ENCODE results near the gene ATE1.

- no peak for TF ChIP-seq EP300 (IDR thresholded peaks at IDR 0.05)
- no peak for TF ChIP-seq POLR2A (IDR thresholded peaks at IDR 0.05)
- TF ChIP-seq, protein P1, sequence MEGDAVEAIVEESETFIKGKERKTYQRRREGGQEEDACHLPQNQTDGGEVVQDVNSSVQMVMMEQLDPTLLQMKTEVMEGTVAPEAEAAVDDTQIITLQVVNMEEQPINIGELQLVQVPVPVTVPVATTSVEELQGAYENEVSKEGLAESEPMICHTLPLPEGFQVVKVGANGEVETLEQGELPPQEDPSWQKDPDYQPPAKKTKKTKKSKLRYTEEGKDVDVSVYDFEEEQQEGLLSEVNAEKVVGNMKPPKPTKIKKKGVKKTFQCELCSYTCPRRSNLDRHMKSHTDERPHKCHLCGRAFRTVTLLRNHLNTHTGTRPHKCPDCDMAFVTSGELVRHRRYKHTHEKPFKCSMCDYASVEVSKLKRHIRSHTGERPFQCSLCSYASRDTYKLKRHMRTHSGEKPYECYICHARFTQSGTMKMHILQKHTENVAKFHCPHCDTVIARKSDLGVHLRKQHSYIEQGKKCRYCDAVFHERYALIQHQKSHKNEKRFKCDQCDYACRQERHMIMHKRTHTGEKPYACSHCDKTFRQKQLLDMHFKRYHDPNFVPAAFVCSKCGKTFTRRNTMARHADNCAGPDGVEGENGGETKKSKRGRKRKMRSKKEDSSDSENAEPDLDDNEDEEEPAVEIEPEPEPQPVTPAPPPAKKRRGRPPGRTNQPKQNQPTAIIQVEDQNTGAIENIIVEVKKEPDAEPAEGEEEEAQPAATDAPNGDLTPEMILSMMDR (IDR thresholded peaks at IDR 0.05), result peak in 5 of 6 experiments; percentile 36 to 62 (median 49)
- TF ChIP-seq POLR2AphosphoS5 (IDR thresholded peaks at IDR 0.05), result no peak
Observed at GRCh38 chr10:121823993-121824463, 103.8 kb downstream of the ATE1 start.
